ENCODE measurements around the gene CADM1. TPM values are rescaled to one million over a fixed set of nuclear protein-coding genes. Genes with fewer than 3 reads are reported as not detected.

CADM1 gene
- total RNA-seq, 2 donors from 2014 or later: 1.4 to 6.1 TPM

DNA sequence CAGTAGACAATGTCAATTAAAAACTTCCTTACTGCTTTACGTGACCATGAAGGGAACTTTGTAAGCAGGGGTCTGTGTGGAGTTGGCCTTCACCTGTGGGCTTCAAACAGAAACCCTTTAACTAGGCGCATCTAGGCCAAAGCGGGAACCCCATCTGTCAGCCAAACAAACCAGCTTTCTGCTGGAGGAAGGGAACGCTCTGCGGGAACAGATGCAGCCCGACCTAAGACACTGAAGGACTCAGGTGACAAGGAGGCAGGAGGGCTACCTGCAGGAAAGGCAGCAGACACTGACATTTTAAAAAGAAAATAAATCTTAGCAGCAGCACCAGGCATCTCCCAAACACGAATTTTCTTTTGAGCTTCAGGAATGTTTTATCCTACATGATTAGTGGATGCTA is 78.4 kb downstream of the CADM1 start:
- DNase-seq (ENCODE audit: low spot score) (no peak), ATAC-seq (ENCODE audit: insufficient number of reproducible peaks, low FRiP score, low read depth) (no peak)
- no peaks in the 10 kb centered on the region for H3K36me3 ChIP-seq
- TF ChIP-seq, protein P1, sequence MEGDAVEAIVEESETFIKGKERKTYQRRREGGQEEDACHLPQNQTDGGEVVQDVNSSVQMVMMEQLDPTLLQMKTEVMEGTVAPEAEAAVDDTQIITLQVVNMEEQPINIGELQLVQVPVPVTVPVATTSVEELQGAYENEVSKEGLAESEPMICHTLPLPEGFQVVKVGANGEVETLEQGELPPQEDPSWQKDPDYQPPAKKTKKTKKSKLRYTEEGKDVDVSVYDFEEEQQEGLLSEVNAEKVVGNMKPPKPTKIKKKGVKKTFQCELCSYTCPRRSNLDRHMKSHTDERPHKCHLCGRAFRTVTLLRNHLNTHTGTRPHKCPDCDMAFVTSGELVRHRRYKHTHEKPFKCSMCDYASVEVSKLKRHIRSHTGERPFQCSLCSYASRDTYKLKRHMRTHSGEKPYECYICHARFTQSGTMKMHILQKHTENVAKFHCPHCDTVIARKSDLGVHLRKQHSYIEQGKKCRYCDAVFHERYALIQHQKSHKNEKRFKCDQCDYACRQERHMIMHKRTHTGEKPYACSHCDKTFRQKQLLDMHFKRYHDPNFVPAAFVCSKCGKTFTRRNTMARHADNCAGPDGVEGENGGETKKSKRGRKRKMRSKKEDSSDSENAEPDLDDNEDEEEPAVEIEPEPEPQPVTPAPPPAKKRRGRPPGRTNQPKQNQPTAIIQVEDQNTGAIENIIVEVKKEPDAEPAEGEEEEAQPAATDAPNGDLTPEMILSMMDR (IDR thresholded peaks at IDR 0.05): no peak
- no peak overlapping the region for H3K4me3 ChIP-seq
- no peaks in the 10 kb centered on the region for H3K27me3 ChIP-seq (replicated peaks; ENCODE audit: insufficient read depth)
- H3K4me1 ChIP-seq (ENCODE audit: control insufficient read depth in 1 of 2, low read depth in 2 of 2): no peaks in the 10 kb centered on the region
- H3K9me3 ChIP-seq: no peaks in the 10 kb centered on the region
- no peak overlapping the region for H3K27ac ChIP-seq

DNA sequence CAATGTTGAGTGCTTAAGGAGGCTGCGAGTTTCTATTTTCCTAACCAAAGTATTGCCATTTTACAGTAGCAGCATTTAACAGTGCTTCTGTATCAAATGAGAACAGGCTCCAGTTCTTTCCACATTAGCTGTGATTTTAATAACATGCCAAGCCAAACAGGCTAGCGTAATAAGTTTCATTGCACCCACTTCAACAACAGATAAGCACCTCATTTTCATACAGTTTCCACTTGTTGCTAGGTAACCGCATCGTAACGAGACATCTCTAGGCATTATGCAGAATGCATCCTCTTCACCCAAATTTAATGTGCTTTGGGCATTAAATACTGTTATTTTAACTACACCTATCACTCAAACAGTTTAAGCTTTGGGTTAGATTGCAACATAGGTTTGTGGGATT is 79.0 kb downstream of the CADM1 start:
- no peak for ATAC-seq (ENCODE audit: insufficient number of reproducible peaks, low FRiP score, low read depth)
- Histone ChIP-seq H3K9me3 (no peaks in the 10 kb centered on the region), H3K27ac (no peak overlapping the region), H3K4me3 (no peak overlapping the region), H3K36me3 (no peaks in the 10 kb centered on the region), H3K27me3 (replicated peaks; ENCODE audit: insufficient read depth) (no peaks in the 10 kb centered on the region), H3K4me1 (ENCODE audit: control insufficient read depth in 1 of 2, low read depth in 2 of 2) (no peaks in the 10 kb centered on the region)
- no peak for DNase-seq (ENCODE audit: low spot score)
- TF ChIP-seq, protein P1 (IDR thresholded peaks at IDR 0.05): no peak

DNA sequence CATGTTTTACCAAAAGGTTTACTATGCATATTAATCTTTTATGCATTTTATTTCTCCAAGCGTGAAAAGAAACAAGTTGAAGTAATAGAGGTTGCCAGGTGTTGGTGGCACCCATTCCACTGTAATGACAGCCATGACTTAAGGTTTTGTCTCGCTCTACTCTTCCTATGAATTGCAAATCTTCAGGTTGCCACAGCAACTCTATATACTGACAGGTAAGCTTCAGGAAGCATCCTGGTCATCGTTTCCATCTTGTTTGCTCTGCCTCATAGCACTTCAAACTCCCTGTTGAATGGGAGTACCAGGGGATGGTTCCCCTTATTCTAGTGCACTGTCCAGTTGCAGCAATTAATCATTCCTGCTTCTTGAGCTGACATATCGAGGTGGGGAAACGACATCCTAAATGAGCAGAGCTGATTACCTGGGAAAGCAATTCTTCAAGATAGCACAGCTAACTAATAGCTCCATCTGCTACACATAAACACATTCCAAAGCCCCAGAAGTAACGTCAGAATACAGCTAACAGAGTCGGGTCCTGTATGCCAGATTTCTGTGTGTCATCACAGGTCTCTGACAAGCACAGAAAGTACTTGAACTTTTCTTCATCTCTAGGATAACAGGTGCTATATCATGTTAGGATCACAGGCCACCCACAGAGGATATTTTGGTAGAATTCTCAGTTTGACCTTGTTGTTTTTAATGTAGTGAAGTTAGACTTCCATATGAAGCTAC is 80.3 kb downstream of the CADM1 start:
- Histone ChIP-seq H3K4me3 (no peak overlapping the region), H3K9me3 (no peaks in the 10 kb centered on the region), H3K27me3 (replicated peaks; ENCODE audit: insufficient read depth) (no peaks in the 10 kb centered on the region), H3K36me3 (no peaks in the 10 kb centered on the region), H3K27ac (no peak overlapping the region), H3K4me1 (ENCODE audit: control insufficient read depth in 1 of 2, low read depth in 2 of 2) (no peaks in the 10 kb centered on the region)
- ATAC-seq (ENCODE audit: insufficient number of reproducible peaks, low FRiP score, low read depth): no peak
- TF ChIP-seq, protein P1 (IDR thresholded peaks at IDR 0.05): no peak
- DNase-seq (ENCODE audit: low spot score): no peak

DNA sequence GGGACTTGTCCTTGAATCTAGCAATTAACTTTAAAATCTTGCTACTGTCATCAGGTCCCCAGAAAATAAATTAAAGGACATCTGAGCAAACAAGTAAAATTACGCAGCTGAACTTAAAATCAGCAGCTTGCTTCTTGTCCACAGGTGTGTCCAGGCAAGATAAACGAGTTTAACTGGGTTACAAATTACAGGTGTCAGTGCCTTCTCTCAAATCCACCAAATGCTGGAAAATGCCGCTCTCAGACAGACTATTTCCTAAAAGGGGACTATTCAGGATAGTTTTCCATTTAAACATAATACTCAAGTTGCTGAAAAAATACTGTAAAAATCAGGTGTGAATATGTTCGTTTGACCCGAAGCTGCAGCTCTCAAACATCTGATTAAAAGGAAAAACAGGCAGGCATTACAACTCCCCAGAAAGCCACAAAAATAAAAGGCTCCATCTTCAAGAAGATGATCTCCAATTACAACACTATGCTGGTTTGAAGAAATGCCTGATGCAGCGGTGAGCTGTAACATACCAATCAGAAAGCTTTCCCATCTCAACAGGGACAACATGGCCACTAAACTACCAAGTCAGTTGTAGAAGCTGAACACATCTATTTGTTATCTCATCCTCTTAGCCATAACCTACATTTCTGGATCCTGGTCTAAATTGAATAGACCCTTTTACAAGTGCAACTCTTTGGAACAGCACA is 82.1 kb downstream of the CADM1 start:
- Histone ChIP-seq H3K36me3 (no peaks in the 10 kb centered on the region), H3K4me3 (no peak overlapping the region), H3K9me3 (no peaks in the 10 kb centered on the region), H3K27me3 (replicated peaks; ENCODE audit: insufficient read depth) (no peaks in the 10 kb centered on the region), H3K27ac (no peak overlapping the region), H3K4me1 (ENCODE audit: control insufficient read depth in 1 of 2, low read depth in 2 of 2) (no peaks in the 10 kb centered on the region)
- DNase-seq (ENCODE audit: low spot score) (no peak), ATAC-seq (ENCODE audit: insufficient number of reproducible peaks, low FRiP score, low read depth) (no peak)
- TF ChIP-seq, protein P1 (IDR thresholded peaks at IDR 0.05): no peak

DNA sequence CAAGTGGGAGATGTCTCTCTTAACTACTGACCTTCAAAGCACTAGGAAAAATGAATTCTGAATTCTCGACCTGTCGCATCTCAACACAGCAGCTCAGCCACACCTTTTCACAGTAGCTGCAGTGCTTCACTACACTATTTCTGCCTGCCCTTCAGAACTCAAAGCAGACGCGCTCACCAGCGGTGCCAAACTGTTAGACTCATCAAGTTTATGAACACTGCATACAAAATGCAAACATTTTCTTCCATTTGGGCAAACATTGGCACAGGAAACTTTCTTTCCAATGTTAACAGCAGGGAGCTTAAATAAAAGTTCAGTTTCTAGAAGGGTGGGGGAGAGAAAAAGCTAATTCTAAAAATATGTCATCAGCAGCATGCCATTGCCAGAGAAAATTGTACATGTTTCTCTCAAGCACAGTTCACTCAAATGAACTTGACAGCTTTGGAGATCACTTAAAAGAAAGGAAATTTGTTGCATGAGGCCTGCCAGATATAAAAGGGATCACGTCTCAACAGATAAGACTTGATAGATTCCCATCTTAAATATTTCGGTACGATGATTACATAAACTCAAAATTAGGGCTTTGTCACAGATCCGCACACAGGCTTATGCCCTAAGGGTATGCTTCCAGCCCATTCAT is 82.7 kb downstream of the CADM1 start:
- TF ChIP-seq, protein P1 (IDR thresholded peaks at IDR 0.05): no peak
- no peak for DNase-seq (ENCODE audit: low spot score)
- H3K4me1 ChIP-seq (ENCODE audit: control insufficient read depth in 1 of 2, low read depth in 2 of 2): no peaks in the 10 kb centered on the region
- no peaks in the 10 kb centered on the region for H3K36me3 ChIP-seq
- H3K9me3 ChIP-seq: no peaks in the 10 kb centered on the region
- no peak overlapping the region for H3K27ac ChIP-seq
- ATAC-seq (ENCODE audit: insufficient number of reproducible peaks, low FRiP score, low read depth): no peak
- no peaks in the 10 kb centered on the region for H3K27me3 ChIP-seq (replicated peaks; ENCODE audit: insufficient read depth)
- no peak overlapping the region for H3K4me3 ChIP-seq
